DOHH2 (cell line): ENCODE data around the gene A1BG.

Source experiments
- H3F3A ChIP-seq: fragments of 200-600 bp; sonication (generic), shearing (Covaris generic); 2 replicates; pipeline ENCODE4 v1.6.0; 2016; ENCODE audit warnings: antibody characterized with exemption, mild to moderate bottlenecking; ENCODE audit not compliant: control insufficient read depth, insufficient read depth
- H3K27ac ChIP-seq: fragments of 200-600 bp; sonication (generic); 2 replicates; pipeline ENCODE4 v1.5.1; 2014; ENCODE audit warnings: low read depth, mild to moderate bottlenecking, low read length, moderate library complexity
- H3K27me3 ChIP-seq: fragments of 200-600 bp; sonication (generic); 2 replicates; pipeline ENCODE4 v1.6.1; 2014; ENCODE audit warnings: mild to moderate bottlenecking, low read length, mixed read lengths; ENCODE audit not compliant: control insufficient read depth
- H3K36me3 ChIP-seq: fragments of 200-600 bp; sonication (generic); 2 replicates; pipeline ENCODE4 v1.6.1; 2014; ENCODE audit warnings: mild to moderate bottlenecking, low read length, moderate library complexity, mixed read lengths; ENCODE audit not compliant: control insufficient read depth
- H3K4me1 ChIP-seq: fragments of 200-600 bp; sonication (generic); 2 replicates; pipeline ENCODE4 v1.6.1; 2014; ENCODE audit warnings: mild to moderate bottlenecking, low read length, mixed read lengths; ENCODE audit not compliant: control insufficient read depth
- H3K4me2 ChIP-seq: fragments of 200-600 bp; sonication (generic); 2 replicates; pipeline ENCODE4 v1.6.0; 2014; ENCODE audit warnings: mild to moderate bottlenecking, low read length, moderate library complexity
- H3K4me3 ChIP-seq: fragments of 200-600 bp; sonication (generic); 2 replicates; pipeline ENCODE4 v1.5.1; 2014; ENCODE audit warnings: mild to moderate bottlenecking, low read length, mixed read lengths
- H3K79me2 ChIP-seq: fragments of 200-600 bp; sonication (generic); 2 replicates; pipeline ENCODE4 v1.6.1; 2014; ENCODE audit warnings: mild to moderate bottlenecking, low read length, mixed read lengths; ENCODE audit not compliant: control insufficient read depth
- H3K9me2 ChIP-seq: fragments of 200-600 bp; sonication (generic); replicated peaks from 2 replicates; pipeline ENCODE4 v1.6.1; 2014; ENCODE audit warnings: mild to moderate bottlenecking, low read length, mixed read lengths; ENCODE audit not compliant: control insufficient read depth
- H3K9me3 ChIP-seq: fragments of 200-600 bp; sonication (generic); 2 replicates; pipeline ENCODE4 v1.6.1; 2014; ENCODE audit warnings: antibody characterized with exemption, low read length, mixed read lengths; ENCODE audit not compliant: control insufficient read depth, insufficient read depth
- H4K20me1 ChIP-seq: fragments of 200-600 bp; sonication (generic); 2 replicates; pipeline ENCODE4 v1.6.0; 2014; ENCODE audit warnings: low read depth, mild to moderate bottlenecking, antibody characterized with exemption, low read length, moderate library complexity; ENCODE audit not compliant: control insufficient read depth, insufficient read depth
- EZH2phosphoT487 ChIP-seq: fragments of 200-600 bp; sonication (generic); IDR thresholded peaks from 2 replicates; pipeline ENCODE4 v1.6.1; 2017; ENCODE audit warnings: borderline replicate concordance, mild to moderate bottlenecking, antibody characterized with exemption, low read length, moderate library complexity, mixed read lengths
- TF ChIP-seq, protein P1 (sequence below): fragments of 200-600 bp; sonication (generic); IDR thresholded peaks from one replicate; pipeline ENCODE4 v1.5.1; 2014; ENCODE audit warnings: antibody characterized with exemption, mild to moderate bottlenecking, low read depth, low read length; ENCODE audit not compliant: poor library complexity, severe bottlenecking

The A1BG gene

DNA sequence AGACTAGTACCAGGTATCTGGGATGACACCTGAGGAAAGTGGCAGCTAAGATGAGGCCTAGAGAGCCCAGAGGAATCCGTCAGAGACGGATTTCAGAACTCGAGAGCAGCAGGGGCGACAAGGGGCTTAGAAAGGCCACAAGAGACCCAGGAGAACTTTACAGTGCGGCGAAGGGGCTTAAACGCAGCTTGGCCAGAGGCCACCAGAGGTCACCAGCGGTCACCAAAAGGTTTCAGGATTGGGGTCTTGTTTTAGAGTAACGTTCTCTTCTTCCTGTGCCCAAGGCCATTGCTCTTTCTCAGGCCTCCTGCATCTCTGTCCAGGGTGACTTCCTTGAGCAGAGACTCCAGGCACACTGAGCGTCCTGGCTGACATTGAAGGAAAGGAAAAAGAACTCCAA is 24.3 kb downstream of the A1BG start:
- Histone ChIP-seq H3K4me1 (peaks cover 17% of the 10 kb centered on the region), H3K4me2 (no peak overlapping the region), H3K9me2 (no peaks in the 10 kb centered on the region), H4K20me1 (no peaks in the 10 kb centered on the region), H3K79me2 (peaks cover 13% of the 10 kb centered on the region), H3F3A (no peaks in the 10 kb centered on the region), H3K4me3 (no peak overlapping the region), H3K27me3 (no peaks in the 10 kb centered on the region), H3K27ac (no peak overlapping the region), H3K9me3 (no peaks in the 10 kb centered on the region), H3K36me3 (peaks cover 5% of the 10 kb centered on the region; the same call in 1 of the 2 replicates)
- TF ChIP-seq EZH2phosphoT487, result no peak
- TF ChIP-seq, protein P1, sequence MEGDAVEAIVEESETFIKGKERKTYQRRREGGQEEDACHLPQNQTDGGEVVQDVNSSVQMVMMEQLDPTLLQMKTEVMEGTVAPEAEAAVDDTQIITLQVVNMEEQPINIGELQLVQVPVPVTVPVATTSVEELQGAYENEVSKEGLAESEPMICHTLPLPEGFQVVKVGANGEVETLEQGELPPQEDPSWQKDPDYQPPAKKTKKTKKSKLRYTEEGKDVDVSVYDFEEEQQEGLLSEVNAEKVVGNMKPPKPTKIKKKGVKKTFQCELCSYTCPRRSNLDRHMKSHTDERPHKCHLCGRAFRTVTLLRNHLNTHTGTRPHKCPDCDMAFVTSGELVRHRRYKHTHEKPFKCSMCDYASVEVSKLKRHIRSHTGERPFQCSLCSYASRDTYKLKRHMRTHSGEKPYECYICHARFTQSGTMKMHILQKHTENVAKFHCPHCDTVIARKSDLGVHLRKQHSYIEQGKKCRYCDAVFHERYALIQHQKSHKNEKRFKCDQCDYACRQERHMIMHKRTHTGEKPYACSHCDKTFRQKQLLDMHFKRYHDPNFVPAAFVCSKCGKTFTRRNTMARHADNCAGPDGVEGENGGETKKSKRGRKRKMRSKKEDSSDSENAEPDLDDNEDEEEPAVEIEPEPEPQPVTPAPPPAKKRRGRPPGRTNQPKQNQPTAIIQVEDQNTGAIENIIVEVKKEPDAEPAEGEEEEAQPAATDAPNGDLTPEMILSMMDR, result peak; percentile 53

DNA sequence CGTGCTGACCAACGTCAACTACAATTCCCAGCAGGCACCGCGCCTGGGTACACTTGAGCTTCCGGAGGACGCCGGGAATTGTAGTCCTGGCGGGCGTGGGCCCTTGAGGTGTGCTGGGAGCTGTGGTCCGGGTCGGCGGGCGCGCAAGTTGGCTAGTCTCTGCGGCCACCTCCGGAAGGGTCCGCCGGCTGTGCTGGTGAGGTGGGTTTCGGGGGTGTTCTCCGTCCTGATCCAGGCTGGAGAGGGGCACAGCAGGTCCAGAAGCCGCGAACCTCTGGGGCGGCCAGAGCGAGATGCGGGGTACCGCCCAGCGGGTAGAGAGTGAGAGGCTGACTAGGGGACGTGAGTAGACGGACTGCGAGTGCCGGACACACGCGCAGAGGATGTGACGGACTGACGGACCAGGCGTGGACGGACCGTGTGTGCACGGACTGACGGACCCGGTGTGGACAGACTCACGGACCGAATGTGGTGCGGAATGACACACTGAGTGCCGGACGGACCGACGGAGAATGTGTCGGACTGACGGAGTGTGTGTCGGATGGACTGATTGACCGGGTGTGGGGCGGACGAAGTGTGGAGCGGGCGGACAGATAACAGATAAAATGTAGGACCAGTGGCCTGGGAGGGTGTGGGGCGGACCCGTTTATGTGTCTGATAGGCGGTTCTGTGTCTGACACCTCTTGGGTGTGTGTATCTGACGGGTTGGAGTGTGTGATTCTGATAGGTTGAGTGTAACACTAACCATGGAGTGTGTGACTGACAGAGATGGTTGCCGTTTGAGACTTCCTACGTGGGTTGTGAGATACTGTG is 26.2 kb downstream of the A1BG start, which contains the start of gene ZSCAN22:
TSS of gene ZSCAN22 (plus strand) at position 81 of the 813 bp plus-strand sequence. CDS start 7,809 bp downstream, outside the sequence.
- no peaks in the 10 kb centered on the region for H3F3A ChIP-seq
- peaks cover 17% of the 10 kb centered on the region for H3K4me1 ChIP-seq
- H4K20me1 ChIP-seq, result no peaks in the 10 kb centered on the region
- H3K27ac ChIP-seq, result no peak within 1 kb of the TSS
- H3K9me2 ChIP-seq, result no peaks in the 10 kb centered on the region
- H3K27me3 ChIP-seq, result no peaks in the 10 kb centered on the region
- peak within 1 kb of the TSS; percentile 95 for H3K4me3 ChIP-seq
- H3K36me3 ChIP-seq, result peaks cover 5% of the 10 kb centered on the region; the same call in 1 of the 2 replicates
- TF ChIP-seq, protein P1, result no peak
- no peak for TF ChIP-seq EZH2phosphoT487
- no peaks in the 10 kb centered on the region for H3K9me3 ChIP-seq
- peak within 1 kb of the TSS; percentile 90 for H3K4me2 ChIP-seq
- H3K79me2 ChIP-seq, result peaks cover 13% of the 10 kb centered on the region

DNA sequence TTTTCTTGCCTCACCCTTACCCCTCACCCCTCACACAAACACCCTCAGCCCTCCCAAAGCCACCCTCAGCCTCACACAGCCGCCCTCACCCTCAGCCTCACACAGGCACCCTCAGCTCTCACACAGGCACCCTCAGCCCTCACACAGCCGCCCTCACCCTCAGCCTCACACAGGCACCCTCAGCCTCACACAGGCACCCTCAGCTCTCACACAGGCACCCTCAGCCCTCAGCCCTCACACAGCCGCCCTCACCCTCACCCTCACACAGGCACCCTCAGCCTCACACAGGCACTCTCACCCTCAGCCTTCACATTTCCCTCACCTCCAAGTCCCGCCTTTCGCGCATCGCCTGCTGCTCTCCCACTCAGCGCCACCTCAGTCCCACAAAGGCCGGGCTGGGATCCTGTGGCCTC is 26.8 kb downstream of the A1BG start:
- Histone ChIP-seq H3K4me2 (peak overlapping the region; percentile 90), H3K27me3 (no peaks in the 10 kb centered on the region), H3K9me3 (no peaks in the 10 kb centered on the region), H3K79me2 (peaks cover 13% of the 10 kb centered on the region), H3K27ac (no peak overlapping the region), H3K4me1 (peaks cover 17% of the 10 kb centered on the region), H3K4me3 (peak overlapping the region; percentile 95), H3K9me2 (no peaks in the 10 kb centered on the region), H3F3A (no peaks in the 10 kb centered on the region), H3K36me3 (peaks cover 5% of the 10 kb centered on the region; the same call in 1 of the 2 replicates), H4K20me1 (no peaks in the 10 kb centered on the region)
- TF ChIP-seq, protein P1, result no peak
- no peak for TF ChIP-seq EZH2phosphoT487
